CD14-positive monocyte (primary cell): ENCODE data around the gene CMC4. TPM values are rescaled to one million over a fixed set of nuclear protein-coding genes. Genes with fewer than 3 reads are reported as not detected.
A peak's percentile ranks its signal among the peaks of the same experiment; 100 is the strongest.

ENCODE experiments used
- DNase-seq, 3 donors: peaks; one replicate each; pipeline ENCODE4 v3.0.0-alpha.2; 2011 to 2022
- H2AFZ ChIP-seq: 2 replicates; pipeline ENCODE4 v1.6.0; 2012; ENCODE audit warnings: mild to moderate bottlenecking, low read depth, low read length, inconsistent platforms; ENCODE audit not compliant: insufficient read depth, poor library complexity, severe bottlenecking
- H3K27ac ChIP-seq, 2 donors: 1 replicate in 1 of 2; 2 replicates in 1 of 2; pipeline ENCODE4 v1.5.1; 2012 to 2013; ENCODE audit warnings: low read length in 2 of 2, control low read depth in 1 of 2, inconsistent platforms in 1 of 2, low read depth in 1 of 2, mild to moderate bottlenecking in 1 of 2
- H3K27me3 ChIP-seq, 2 donors: one replicate each; pipeline versions ENCODE4 v1.6.0 to v1.6.1; 2011 to 2013; ENCODE audit warnings: low read length in 2 of 2; ENCODE audit not compliant: control insufficient read depth in 2 of 2, insufficient read depth in 2 of 2
- H3K36me3 ChIP-seq, 2 donors: replicated peaks in 1 of 2; 1 replicate in 1 of 2; 2 replicates in 1 of 2; pipeline versions ENCODE4 v1.5.1 to v1.6.1; 2012 to 2013; ENCODE audit warnings: low read length in 2 of 2, control low read depth in 1 of 2, inconsistent platforms in 1 of 2, mild to moderate bottlenecking in 1 of 2; ENCODE audit not compliant: insufficient read depth in 2 of 2, control insufficient read depth in 1 of 2
- H3K4me1 ChIP-seq, 2 donors: 1 replicate in 1 of 2; 2 replicates in 1 of 2; pipeline versions ENCODE4 v1.5.1 to v1.6.1; 2012 to 2013; ENCODE audit warnings: low read length in 2 of 2, control low read depth in 1 of 2, inconsistent platforms in 1 of 2, mild to moderate bottlenecking in 1 of 2, moderate library complexity in 1 of 2; ENCODE audit not compliant: insufficient read depth in 2 of 2, control insufficient read depth in 1 of 2
- H3K4me2 ChIP-seq: replicated peaks from 2 replicates; pipeline ENCODE3; 2012; ENCODE audit warnings: low read length, moderate library complexity, mild to moderate bottlenecking; ENCODE audit not compliant: poor library complexity, severe bottlenecking; ENCODE audit errors: extremely low read depth
- H3K4me3 ChIP-seq, 3 experiments: fragments of 200-600 bp in 1 of 3; sonication (generic) in 1 of 3; replicated peaks in 1 of 3; 1 replicate in 2 of 3; 2 replicates in 1 of 3; pipeline ENCODE4 v1.5.1; 2011 to 2013; ENCODE audit warnings: low read length in 3 of 3, mild to moderate bottlenecking in 3 of 3, control low read depth in 2 of 3, low read depth in 2 of 3, inconsistent platforms in 1 of 3, moderate library complexity in 1 of 3
- H3K79me2 ChIP-seq: 2 replicates; pipeline ENCODE4 v1.6.0; 2012; ENCODE audit warnings: mild to moderate bottlenecking, control low read depth, inconsistent platforms, low read length, moderate library complexity; ENCODE audit not compliant: insufficient read depth
- H3K9ac ChIP-seq: 2 replicates; pipeline ENCODE4 v1.6.0; 2017; ENCODE audit warnings: low read length, mild to moderate bottlenecking; ENCODE audit not compliant: insufficient read depth, poor library complexity, severe bottlenecking
- H3K9me3 ChIP-seq, 2 donors: replicated peaks in 1 of 2; 1 replicate in 1 of 2; 2 replicates in 1 of 2; pipeline versions ENCODE4 v1.5.1 to v1.6.1; 2012 to 2013; ENCODE audit warnings: low read length in 2 of 2, control low read depth in 1 of 2; ENCODE audit not compliant: control insufficient read depth in 1 of 2, insufficient read depth in 1 of 2
- H4K20me1 ChIP-seq: 2 replicates; pipeline ENCODE4 v1.6.0; 2012; ENCODE audit warnings: mild to moderate bottlenecking, low read length, control low read depth, moderate library complexity; ENCODE audit not compliant: insufficient read depth
- H3K27ac Mint-ChIP-seq, 7 donors: one replicate each; pipeline ENCODE4 v1.8.0; 2020; ENCODE audit warnings: mild to moderate bottlenecking in 7 of 7, mixed read lengths in 7 of 7, moderate library complexity in 6 of 7, inconsistent platforms in 2 of 7
- H3K27me3 Mint-ChIP-seq, 3 donors: one replicate each; pipeline ENCODE4 v1.8.0; 2021 to 2022; ENCODE audit warnings: low read depth in 3 of 3, mild to moderate bottlenecking in 3 of 3, mixed read lengths in 3 of 3, moderate library complexity in 3 of 3, inconsistent platforms in 1 of 3
- H3K36me3 Mint-ChIP-seq, 2 donors: one replicate each; pipeline ENCODE4 v1.8.0; 2020; ENCODE audit warnings: mixed read lengths in 2 of 2, inconsistent platforms in 1 of 2, mild to moderate bottlenecking in 1 of 2
- H3K4me1 Mint-ChIP-seq: one replicate; pipeline ENCODE4 v1.8.0; 2020; ENCODE audit warnings: mild to moderate bottlenecking, mixed read lengths
- H3K4me3 Mint-ChIP-seq, 2 donors: one replicate each; pipeline ENCODE4 v1.8.0; 2020; ENCODE audit warnings: mild to moderate bottlenecking in 2 of 2, mixed read lengths in 2 of 2, moderate library complexity in 1 of 2
- H3K9me3 Mint-ChIP-seq, 7 donors: one replicate each; pipeline ENCODE4 v1.8.0; 2020 to 2022; ENCODE audit warnings: mixed read lengths in 7 of 7, mild to moderate bottlenecking in 6 of 7, moderate library complexity in 6 of 7, inconsistent platforms in 2 of 7
- WGBS: methylation state at CpG from one replicate; pipeline ENCODE4 v1.1.5; 2013; ENCODE audit warnings: missing lambda C conversion rate; ENCODE audit not compliant: insufficient coverage; 5-methylcytosine and 5-hydroxymethylcytosine counted together
- intact Hi-C, 2 donors: fragments of 100-400 bp; cut with micrococcal nuclease; formaldehyde crosslinking; loops; one replicate each; pipeline versions ENCODE4 v1.15.0 to v1.15.1; 2023
- polyA plus RNA-seq, 3 donors: library from polyadenylated mRNA; depleted of rRNA in 1 of 3; unstranded in 2 of 3; stranded (reverse) in 1 of 3; fragments of 300-500 nt in 2 of 3; fragments of >200 nt in 1 of 3; fragmentation: Illumina TruSeq in 2 of 3; gene quantifications; 1 replicate in 2 of 3; 2 replicates in 1 of 3; pipeline ENCODE4 v1.2.3, GENCODE V29; 2012 to 2021
- TF ChIP-seq, protein P1 (sequence below): fragments of 200-600 bp; IDR thresholded peaks from one replicate; pipeline ENCODE4 v1.8.0; 2022; ENCODE audit warnings: antibody characterized with exemption, mild to moderate bottlenecking

CMC4 gene
- polyA plus RNA-seq, 3 donors = 6.4 to 11.1 (median 10.1) TPM

GRCh38 chrX:155105919-155106318 lies 35.0 kb upstream of the CMC4 start:
- H4K20me1 ChIP-seq = no peaks in the 10 kb centered on the region
- no peak for DNase-seq
- peaks cover 10 to 28% of the 10 kb centered on the region in 2 donors for H3K36me3 ChIP-seq
- H3K4me3 ChIP-seq = no peak overlapping the region
- Mint-ChIP-seq H3K27me3 (no peaks in the 10 kb centered on the region), H3K9me3 (peaks cover 0 to 1% (median 0%) of the 10 kb centered on the region in 7 donors), H3K36me3 (peaks cover 30 to 39% of the 10 kb centered on the region in 2 donors), H3K4me3 (no peak overlapping the region), H3K4me1 (no peaks in the 10 kb centered on the region), H3K27ac (no peak overlapping the region)
- H3K9ac ChIP-seq = no peak overlapping the region
- no peaks in the 10 kb centered on the region for H3K4me1 ChIP-seq
- H3K79me2 ChIP-seq = no peaks in the 10 kb centered on the region
- H3K9me3 ChIP-seq = no peaks in the 10 kb centered on the region
- no peak overlapping the region for H2AFZ ChIP-seq
- no CpG with 5 or more reads among the region's 2 CpGs for WGBS
- H3K27me3 ChIP-seq = no peaks in the 10 kb centered on the region
- H3K27ac ChIP-seq = no peak overlapping the region
- no peak overlapping the region for H3K4me2 ChIP-seq
- TF ChIP-seq, protein P1, sequence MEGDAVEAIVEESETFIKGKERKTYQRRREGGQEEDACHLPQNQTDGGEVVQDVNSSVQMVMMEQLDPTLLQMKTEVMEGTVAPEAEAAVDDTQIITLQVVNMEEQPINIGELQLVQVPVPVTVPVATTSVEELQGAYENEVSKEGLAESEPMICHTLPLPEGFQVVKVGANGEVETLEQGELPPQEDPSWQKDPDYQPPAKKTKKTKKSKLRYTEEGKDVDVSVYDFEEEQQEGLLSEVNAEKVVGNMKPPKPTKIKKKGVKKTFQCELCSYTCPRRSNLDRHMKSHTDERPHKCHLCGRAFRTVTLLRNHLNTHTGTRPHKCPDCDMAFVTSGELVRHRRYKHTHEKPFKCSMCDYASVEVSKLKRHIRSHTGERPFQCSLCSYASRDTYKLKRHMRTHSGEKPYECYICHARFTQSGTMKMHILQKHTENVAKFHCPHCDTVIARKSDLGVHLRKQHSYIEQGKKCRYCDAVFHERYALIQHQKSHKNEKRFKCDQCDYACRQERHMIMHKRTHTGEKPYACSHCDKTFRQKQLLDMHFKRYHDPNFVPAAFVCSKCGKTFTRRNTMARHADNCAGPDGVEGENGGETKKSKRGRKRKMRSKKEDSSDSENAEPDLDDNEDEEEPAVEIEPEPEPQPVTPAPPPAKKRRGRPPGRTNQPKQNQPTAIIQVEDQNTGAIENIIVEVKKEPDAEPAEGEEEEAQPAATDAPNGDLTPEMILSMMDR = no peak
- intact Hi-C loops = no loop called here

GRCh38 chrX:155094468-155095061 lies 23.6 kb upstream of the CMC4 start:
- Histone ChIP-seq H3K79me2 (no peaks in the 10 kb centered on the region), H3K4me2 (no peak overlapping the region), H3K9ac (no peak overlapping the region), H3K27me3 (no peaks in the 10 kb centered on the region), H3K27ac (no peak overlapping the region), H4K20me1 (no peaks in the 10 kb centered on the region), H3K36me3 (peaks cover 22 to 49% of the 10 kb centered on the region in 2 donors), H2AFZ (no peak overlapping the region), H3K4me1 (no peaks in the 10 kb centered on the region), H3K4me3 (no peak overlapping the region), H3K9me3 (no peaks in the 10 kb centered on the region)
- no CpG with 5 or more reads among the region's 4 CpGs for WGBS
- Mint-ChIP-seq H3K9me3 (no peaks in the 10 kb centered on the region), H3K4me3 (no peak overlapping the region), H3K36me3 (peaks cover 38 to 47% of the 10 kb centered on the region in 2 donors), H3K4me1 (no peaks in the 10 kb centered on the region), H3K27ac (no peak overlapping the region), H3K27me3 (no peaks in the 10 kb centered on the region)
- peak; percentile 3 to 23 (median 17) for DNase-seq
- TF ChIP-seq, protein P1 = peak; percentile 60
- intact Hi-C loops = no loop called here
